WTC11 (cell line): ENCODE results near the gene HSD17B14.

Experiments used
- E2F1 ChIP-seq: sonication (generic); formaldehyde crosslinking; IDR thresholded peaks from 2 replicates; pipeline ENCODE4 v1.8.0; 2022; ENCODE audit warnings: mild to moderate bottlenecking, missing genetic modification reagents
- ELF4 ChIP-seq: sonication (generic); formaldehyde crosslinking; IDR thresholded peaks from 2 replicates; pipeline ENCODE4 v1.8.1; 2022; ENCODE audit warnings: low read depth, mild to moderate bottlenecking, moderate library complexity, missing genetic modification reagents
- GRHL2 ChIP-seq: fragments of 250-450 bp; sonication (Bioruptor Pico); IDR thresholded peaks from 2 replicates; pipeline ENCODE4 v1.8.0; 2022; ENCODE audit warnings: mild to moderate bottlenecking, moderate library complexity; ENCODE audit not compliant: insufficient replicate concordance, severe bottlenecking
- MAX ChIP-seq: sonication (generic); formaldehyde crosslinking; IDR thresholded peaks from 2 replicates; pipeline ENCODE4 v1.8.0; 2022; ENCODE audit warnings: mild to moderate bottlenecking, missing genetic modification reagents
- NFATC4 ChIP-seq: fragments of 250-450 bp; sonication (Bioruptor Pico); IDR thresholded peaks from 2 replicates; pipeline ENCODE4 v1.9.0; 2021; ENCODE audit warnings: mild to moderate bottlenecking
- SP1 ChIP-seq: sonication (generic); formaldehyde crosslinking; conservative IDR thresholded peaks from 2 replicates; pipeline ENCODE4 v1.8.1; 2022; ENCODE audit warnings: missing genetic modification reagents
- TEAD1 ChIP-seq: sonication (generic); formaldehyde crosslinking; IDR thresholded peaks from 2 replicates; pipeline ENCODE4 v1.8.0; 2022; ENCODE audit warnings: mild to moderate bottlenecking, missing genetic modification reagents
- TP53 ChIP-seq: sonication (generic); formaldehyde crosslinking; IDR thresholded peaks from 2 replicates; pipeline ENCODE4 v1.8.1; 2023; ENCODE audit warnings: mild to moderate bottlenecking, missing genetic modification reagents
- ZNF121 ChIP-seq: sonication (generic); formaldehyde crosslinking; IDR thresholded peaks from 2 replicates; pipeline ENCODE4 v1.8.0; 2023; ENCODE audit warnings: missing genetic modification reagents
- ZNF317 ChIP-seq: sonication (generic); formaldehyde crosslinking; IDR thresholded peaks from 2 replicates; pipeline ENCODE4 v1.8.1; 2023; ENCODE audit warnings: low read depth, mild to moderate bottlenecking, moderate library complexity, missing genetic modification reagents, borderline replicate concordance
- TF ChIP-seq, protein P1 (sequence below): fragments of 200-600 bp; IDR thresholded peaks from 2 replicates; pipeline ENCODE4 v1.8.0; 2022; ENCODE audit warnings: antibody characterized with exemption
- TF ChIP-seq, protein P2 (sequence below): sonication (generic); formaldehyde crosslinking; IDR thresholded peaks from 2 replicates; pipeline ENCODE4 v1.8.1; 2023; ENCODE audit warnings: mild to moderate bottlenecking, missing genetic modification reagents

- TF ChIP-seq MAX (CRISPR knock-in tag), result no peak
- TF ChIP-seq GRHL2, result no peak
- no peak for TF ChIP-seq E2F1 (CRISPR knock-in tag)
- no peak for TF ChIP-seq NFATC4 (CRISPR knock-in tag)
- TF ChIP-seq, protein P1, sequence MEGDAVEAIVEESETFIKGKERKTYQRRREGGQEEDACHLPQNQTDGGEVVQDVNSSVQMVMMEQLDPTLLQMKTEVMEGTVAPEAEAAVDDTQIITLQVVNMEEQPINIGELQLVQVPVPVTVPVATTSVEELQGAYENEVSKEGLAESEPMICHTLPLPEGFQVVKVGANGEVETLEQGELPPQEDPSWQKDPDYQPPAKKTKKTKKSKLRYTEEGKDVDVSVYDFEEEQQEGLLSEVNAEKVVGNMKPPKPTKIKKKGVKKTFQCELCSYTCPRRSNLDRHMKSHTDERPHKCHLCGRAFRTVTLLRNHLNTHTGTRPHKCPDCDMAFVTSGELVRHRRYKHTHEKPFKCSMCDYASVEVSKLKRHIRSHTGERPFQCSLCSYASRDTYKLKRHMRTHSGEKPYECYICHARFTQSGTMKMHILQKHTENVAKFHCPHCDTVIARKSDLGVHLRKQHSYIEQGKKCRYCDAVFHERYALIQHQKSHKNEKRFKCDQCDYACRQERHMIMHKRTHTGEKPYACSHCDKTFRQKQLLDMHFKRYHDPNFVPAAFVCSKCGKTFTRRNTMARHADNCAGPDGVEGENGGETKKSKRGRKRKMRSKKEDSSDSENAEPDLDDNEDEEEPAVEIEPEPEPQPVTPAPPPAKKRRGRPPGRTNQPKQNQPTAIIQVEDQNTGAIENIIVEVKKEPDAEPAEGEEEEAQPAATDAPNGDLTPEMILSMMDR, result no peak
- TF ChIP-seq, protein P2, sequence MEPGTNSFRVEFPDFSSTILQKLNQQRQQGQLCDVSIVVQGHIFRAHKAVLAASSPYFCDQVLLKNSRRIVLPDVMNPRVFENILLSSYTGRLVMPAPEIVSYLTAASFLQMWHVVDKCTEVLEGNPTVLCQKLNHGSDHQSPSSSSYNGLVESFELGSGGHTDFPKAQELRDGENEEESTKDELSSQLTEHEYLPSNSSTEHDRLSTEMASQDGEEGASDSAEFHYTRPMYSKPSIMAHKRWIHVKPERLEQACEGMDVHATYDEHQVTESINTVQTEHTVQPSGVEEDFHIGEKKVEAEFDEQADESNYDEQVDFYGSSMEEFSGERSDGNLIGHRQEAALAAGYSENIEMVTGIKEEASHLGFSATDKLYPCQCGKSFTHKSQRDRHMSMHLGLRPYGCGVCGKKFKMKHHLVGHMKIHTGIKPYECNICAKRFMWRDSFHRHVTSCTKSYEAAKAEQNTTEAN, result no peak
- no peak for TF ChIP-seq TP53 (CRISPR knock-in tag)
- no peak for TF ChIP-seq ELF4 (CRISPR knock-in tag)
- TF ChIP-seq ZNF121 (CRISPR knock-in tag), result no peak
- TF ChIP-seq TEAD1 (CRISPR knock-in tag), result no peak
- no peak for TF ChIP-seq ZNF317 (CRISPR knock-in tag)
- no peak for TF ChIP-seq SP1 (CRISPR knock-in tag)
Observed at GRCh38 chr19:48770266-48770665, 66.0 kb downstream of the HSD17B14 start.
